ENCODE measurements around the gene XCL2. TPM values are rescaled to one million over a fixed set of nuclear protein-coding genes. Genes with fewer than 3 reads are reported as not detected.
A peak's percentile ranks its signal among the peaks of the same experiment; 100 is the strongest.
"Not testable (repeated sequence)": the region's sequence is repeated elsewhere in the genome, so short reads cannot be mapped to it uniquely, and the experiment has no call there.

Gene XCL2
- total RNA-seq, 6 donors from 2014 or later: 1.3 to 9.0 (median 1.7) TPM; not detected in 2

DNA sequence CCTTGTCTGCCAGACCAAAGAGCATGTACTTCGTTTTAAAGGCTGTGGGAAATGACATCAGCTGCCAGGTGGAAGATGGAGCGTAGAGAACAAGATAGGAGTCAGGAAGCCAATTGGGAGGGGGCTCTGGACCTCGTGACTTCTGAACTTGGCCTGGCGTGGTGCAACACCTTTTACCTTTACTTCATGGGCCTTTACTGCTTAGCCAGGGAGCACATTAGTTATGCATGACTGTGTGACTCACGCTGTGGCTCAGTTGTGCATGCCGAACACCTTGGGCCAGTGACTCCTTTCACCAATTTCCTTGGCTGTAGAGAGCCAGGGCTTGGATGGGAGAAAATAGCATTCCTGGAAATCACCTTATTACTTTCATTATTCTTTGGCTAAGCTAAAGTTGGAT lies 39.8 kb upstream of the XCL2 start:
- Histone ChIP-seq H3K27ac (no peak overlapping the region), H3K4me3 (no peak overlapping the region), H3K9me3 (no peaks in the 10 kb centered on the region), H3K36me3 (no peaks in the 10 kb centered on the region), H3K4me1 (no peaks in the 10 kb centered on the region), H3K27me3 (no peaks in the 10 kb centered on the region)
- no peak for ATAC-seq (ENCODE audit: low FRiP score in 2 of 2)
- TF ChIP-seq POLR2AphosphoS5 (IDR thresholded peaks at IDR 0.05): no peak
- TF ChIP-seq, protein P1, sequence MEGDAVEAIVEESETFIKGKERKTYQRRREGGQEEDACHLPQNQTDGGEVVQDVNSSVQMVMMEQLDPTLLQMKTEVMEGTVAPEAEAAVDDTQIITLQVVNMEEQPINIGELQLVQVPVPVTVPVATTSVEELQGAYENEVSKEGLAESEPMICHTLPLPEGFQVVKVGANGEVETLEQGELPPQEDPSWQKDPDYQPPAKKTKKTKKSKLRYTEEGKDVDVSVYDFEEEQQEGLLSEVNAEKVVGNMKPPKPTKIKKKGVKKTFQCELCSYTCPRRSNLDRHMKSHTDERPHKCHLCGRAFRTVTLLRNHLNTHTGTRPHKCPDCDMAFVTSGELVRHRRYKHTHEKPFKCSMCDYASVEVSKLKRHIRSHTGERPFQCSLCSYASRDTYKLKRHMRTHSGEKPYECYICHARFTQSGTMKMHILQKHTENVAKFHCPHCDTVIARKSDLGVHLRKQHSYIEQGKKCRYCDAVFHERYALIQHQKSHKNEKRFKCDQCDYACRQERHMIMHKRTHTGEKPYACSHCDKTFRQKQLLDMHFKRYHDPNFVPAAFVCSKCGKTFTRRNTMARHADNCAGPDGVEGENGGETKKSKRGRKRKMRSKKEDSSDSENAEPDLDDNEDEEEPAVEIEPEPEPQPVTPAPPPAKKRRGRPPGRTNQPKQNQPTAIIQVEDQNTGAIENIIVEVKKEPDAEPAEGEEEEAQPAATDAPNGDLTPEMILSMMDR (IDR thresholded peaks at IDR 0.05): no peak
- no peak for DNase-seq
- 87 to 91% methylated on average over 6 of the region's 6 CpGs for WGBS, 2 donors

DNA sequence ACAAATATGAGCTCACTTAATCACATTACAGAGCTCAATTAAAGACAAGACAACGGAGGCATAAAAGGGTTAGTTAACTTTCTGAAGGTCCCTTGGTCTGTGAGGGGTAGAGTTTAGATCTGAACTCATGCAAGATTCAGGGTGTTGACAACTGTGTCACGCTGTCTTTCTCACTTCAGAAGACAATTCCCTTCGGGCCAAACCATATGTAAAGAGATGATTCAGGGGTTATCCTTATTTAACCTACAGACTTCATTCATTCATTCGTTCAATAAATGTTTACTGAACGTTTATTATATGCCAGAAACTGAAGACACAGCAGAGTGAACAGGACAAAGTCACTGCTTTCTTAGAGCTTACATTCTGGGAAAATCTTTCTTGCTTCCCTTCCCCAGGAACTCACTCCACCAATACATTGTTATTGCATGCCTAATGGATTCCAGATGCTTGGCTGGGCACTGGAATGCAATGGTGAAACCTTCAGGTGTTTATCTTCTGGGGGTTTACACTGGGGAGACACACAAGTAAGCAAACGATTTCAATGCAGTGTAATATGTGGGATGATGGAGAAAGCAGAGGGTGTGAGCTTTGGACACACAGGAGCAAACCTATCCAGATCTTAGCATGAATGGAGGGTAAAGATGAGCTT lies 39.0 kb upstream of the XCL2 start:
- H3K36me3 ChIP-seq: no peaks in the 10 kb centered on the region
- no peak overlapping the region for H3K4me3 ChIP-seq
- DNase-seq (no peak), ATAC-seq (ENCODE audit: low FRiP score in 2 of 2) (no peak)
- 51 to 54% methylated on average over 6 of the region's 6 CpGs for WGBS, 2 donors
- H3K4me1 ChIP-seq: no peaks in the 10 kb centered on the region
- H3K27me3 ChIP-seq: no peaks in the 10 kb centered on the region
- H3K27ac ChIP-seq: no peak overlapping the region
- no peak for TF ChIP-seq POLR2A (IDR thresholded peaks at IDR 0.05)
- TF ChIP-seq POLR2AphosphoS5 (IDR thresholded peaks at IDR 0.05): no peak
- TF ChIP-seq EP300 (IDR thresholded peaks at IDR 0.05): no peak
- TF ChIP-seq, protein P1 (IDR thresholded peaks at IDR 0.05): no peak
- no peaks in the 10 kb centered on the region for H3K9me3 ChIP-seq

DNA sequence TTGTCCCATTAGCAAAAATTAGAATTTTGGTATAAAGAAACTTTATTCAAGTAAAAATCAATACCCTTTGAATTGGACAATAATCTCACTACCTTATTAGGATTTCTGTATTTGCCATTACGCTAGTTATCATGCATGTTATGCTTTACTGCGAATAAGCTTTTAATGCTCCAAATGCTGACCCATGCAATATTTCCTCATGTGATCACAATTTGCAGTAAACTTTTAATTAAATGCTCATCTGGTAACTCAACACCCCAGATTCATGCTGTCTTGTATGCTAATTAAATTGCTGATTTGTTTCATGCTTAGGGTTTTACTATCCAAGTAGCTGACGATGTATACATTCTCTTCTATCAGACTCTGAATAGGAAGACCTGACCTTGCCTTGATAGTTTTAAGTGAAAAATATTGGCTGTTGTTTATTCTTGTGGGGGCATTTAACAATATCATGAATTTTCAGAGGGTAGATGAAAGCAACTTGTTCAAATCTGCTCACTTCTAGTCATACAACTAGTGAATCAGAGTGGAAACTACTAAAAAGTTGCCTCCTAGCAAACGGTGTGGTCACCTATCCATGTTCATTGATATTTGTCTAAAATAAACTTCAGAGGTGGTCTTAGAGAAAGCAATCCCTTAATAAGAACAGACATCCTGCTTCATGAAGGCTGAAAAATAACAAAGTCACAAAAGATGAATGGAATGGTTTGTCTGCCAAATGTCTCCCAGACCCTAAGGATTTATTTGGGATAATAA lies 38.2 kb upstream of the XCL2 start:
- 81 to 82% methylated on average over 4 of the region's 4 CpGs for WGBS, 2 donors
- H3K27ac ChIP-seq: no peak overlapping the region
- H3K27me3 ChIP-seq: no peaks in the 10 kb centered on the region
- H3K9me3 ChIP-seq: no peaks in the 10 kb centered on the region
- no peaks in the 10 kb centered on the region for H3K36me3 ChIP-seq
- H3K4me3 ChIP-seq: no peak overlapping the region
- no peak for DNase-seq
- TF ChIP-seq POLR2AphosphoS5 (IDR thresholded peaks at IDR 0.05): no peak
- TF ChIP-seq POLR2A (IDR thresholded peaks at IDR 0.05): no peak
- TF ChIP-seq EP300 (IDR thresholded peaks at IDR 0.05): no peak
- TF ChIP-seq, protein P1 (IDR thresholded peaks at IDR 0.05): no peak
- no peaks in the 10 kb centered on the region for H3K4me1 ChIP-seq
- ATAC-seq (ENCODE audit: low FRiP score in 2 of 2): no peak

DNA sequence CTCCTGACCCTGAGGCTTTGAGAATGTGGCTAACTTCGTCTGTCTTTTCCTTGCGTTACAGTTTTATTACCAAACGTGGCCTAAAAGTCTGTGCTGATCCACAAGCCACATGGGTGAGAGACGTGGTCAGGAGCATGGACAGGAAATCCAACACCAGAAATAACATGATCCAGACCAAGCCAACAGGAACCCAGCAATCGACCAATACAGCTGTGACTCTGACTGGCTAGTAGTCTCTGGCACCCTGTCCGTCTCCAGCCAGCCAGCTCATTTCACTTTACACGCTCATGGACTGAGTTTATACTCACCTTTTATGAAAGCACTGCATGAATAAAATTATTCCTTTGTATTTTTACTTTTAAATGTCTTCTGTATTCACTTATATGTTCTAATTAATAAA lies 37.2 kb upstream of the XCL2 start:
- ATAC-seq (ENCODE audit: low FRiP score in 2 of 2); H3K36me3 ChIP-seq; H3K4me1 ChIP-seq; H3K9me3 ChIP-seq; DNase-seq; H3K27me3 ChIP-seq; H3K27ac ChIP-seq; H3K4me3 ChIP-seq: not testable (repeated sequence)
- whole genome bisulfite sequencing, 2 donors: 65 to 82% methylated on average over 7 of the region's 7 CpGs

DNA sequence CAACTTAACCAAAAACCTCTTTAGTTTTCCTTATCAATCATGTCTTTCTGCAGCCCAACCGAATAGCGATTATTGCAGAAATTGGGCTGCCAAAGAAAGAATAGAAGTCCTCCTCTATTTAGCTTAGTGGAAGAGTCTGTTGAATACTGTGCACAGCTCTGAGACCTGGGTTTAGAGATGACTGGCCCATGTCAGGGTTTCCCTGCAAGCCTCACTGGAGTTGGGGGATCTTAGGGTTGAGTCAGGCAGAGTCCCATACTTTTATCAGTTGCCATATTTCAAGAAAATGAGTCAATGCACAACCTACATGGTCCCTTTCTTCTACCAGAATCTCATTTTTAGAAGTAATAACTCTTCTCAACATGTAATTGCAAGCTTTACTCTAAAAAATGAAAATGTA lies 36.5 kb upstream of the XCL2 start:
- H3K9me3 ChIP-seq; H3K4me3 ChIP-seq; H3K36me3 ChIP-seq; H3K27me3 ChIP-seq; DNase-seq; H3K4me1 ChIP-seq; ATAC-seq (ENCODE audit: low FRiP score in 2 of 2); H3K27ac ChIP-seq: not testable (repeated sequence)
- WGBS, 2 donors: 90 to 93% methylated on average over 2 of the region's 2 CpGs

DNA sequence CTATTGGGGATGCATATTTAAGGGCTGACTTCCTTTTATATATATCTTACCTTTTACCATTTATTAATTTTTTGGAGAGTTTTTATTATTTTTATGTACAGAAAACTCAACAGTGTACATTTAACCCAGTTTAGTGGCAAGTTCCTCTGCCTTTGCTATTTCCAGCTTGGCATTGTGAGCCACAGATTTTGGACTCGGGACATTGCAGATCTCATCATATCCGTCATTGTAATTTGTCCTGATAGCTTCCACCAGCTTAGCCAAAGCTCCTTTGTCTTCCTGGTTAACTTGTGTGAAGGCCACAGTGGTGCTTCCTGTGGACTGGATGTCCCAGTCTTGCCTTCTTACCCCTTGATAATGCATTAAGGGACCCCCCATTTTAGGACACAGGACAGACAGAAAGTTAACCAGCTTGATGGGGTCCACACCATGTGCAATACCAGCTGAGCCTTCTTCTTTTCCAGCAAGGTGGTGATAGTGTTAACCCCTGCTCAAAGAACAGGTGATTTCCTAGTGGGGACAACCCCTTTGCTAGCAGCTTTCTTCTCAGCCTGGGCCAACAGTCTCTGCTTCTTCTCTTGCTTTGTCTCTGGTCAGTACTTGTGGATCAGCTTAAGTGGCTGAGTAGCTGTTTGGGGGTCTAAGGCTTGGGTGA lies 34.9 kb upstream of the XCL2 start:
- H3K9me3 ChIP-seq, H3K4me1 ChIP-seq, H3K36me3 ChIP-seq, H3K27me3 ChIP-seq, H3K4me3 ChIP-seq, H3K27ac ChIP-seq, DNase-seq: not testable (repeated sequence)
- ATAC-seq (ENCODE audit: low FRiP score in 2 of 2): peak in 1 of 2 donors; percentile 61
- 55 to 81% methylated on average over 2 of the region's 2 CpGs for WGBS, 2 donors

DNA sequence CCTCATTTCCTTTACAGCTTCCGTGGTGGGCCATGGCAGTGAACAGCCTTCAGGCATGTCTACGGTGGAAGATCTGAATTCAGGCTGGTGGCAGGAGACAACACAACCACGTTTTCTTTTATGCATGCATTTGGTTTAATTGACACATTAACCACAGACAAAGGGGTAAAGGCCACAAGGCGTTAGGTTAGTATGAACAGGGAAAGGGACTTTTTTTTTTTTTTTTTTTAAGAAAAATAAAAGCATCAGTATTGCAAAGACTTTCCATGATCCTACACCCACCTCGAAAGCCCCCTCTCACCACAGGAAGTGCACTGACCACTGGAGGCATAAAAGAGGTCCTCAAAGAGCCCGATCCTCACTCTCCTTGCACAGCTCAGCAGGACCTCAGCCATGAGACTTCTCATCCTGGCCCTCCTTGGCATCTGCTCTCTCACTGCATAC lies 32.5 kb upstream of the XCL2 start, which contains the start of gene XCL1:
Gene XCL1, plus strand, starts transcription at position 361 of the 444 bp plus-strand sequence. Its CDS starts 33 bp downstream, at position 394.
- H3K36me3 ChIP-seq; DNase-seq; ATAC-seq (ENCODE audit: low FRiP score in 2 of 2); H3K27me3 ChIP-seq; H3K4me3 ChIP-seq; H3K4me1 ChIP-seq; H3K27ac ChIP-seq; H3K9me3 ChIP-seq: not testable (repeated sequence)
- 58 to 76% methylated on average over 4 to 5 of the region's 6 CpGs for WGBS, 2 donors
